Fibroblast of the aortic adventitia (primary cell): ENCODE data around the gene NFYC. TPM values are rescaled to one million over a fixed set of nuclear protein-coding genes. Genes with fewer than 3 reads are reported as not detected.
A peak's percentile ranks its signal among the peaks of the same experiment; 100 is the strongest.

Source experiments
- DNase-seq: peaks from one replicate; pipeline ENCODE4 v3.0.0-alpha.2; 2010; ENCODE audit warnings: low read depth
- H3K4me3 ChIP-seq: 2 replicates; pipeline ENCODE4 v1.5.1; 2011; ENCODE audit warnings: low read depth, mild to moderate bottlenecking, control low read depth, low read length, moderate library complexity
- CTCF ChIP-seq: IDR thresholded peaks from 2 replicates; pipeline ENCODE4 v1.5.1; 2011; ENCODE audit warnings: mild to moderate bottlenecking, low read length, control low read depth, inconsistent platforms; ENCODE audit not compliant: insufficient read depth
- total RNA-seq: library from RNA; depleted of rRNA; stranded (reverse); fragments of >200 nt; gene quantifications from 2 replicates; pipeline ENCODE4 v1.2.3, GENCODE V29; 2012; ENCODE audit warnings: low replicate concordance

NFYC gene
- total RNA-seq, 1 donor, result 23.1 TPM

GRCh38 chr1:40650075-40650474, 41.4 kb upstream of the NFYC start:
- DNase-seq, result no peak
- TF ChIP-seq CTCF, result peak; percentile 32
- H3K4me3 ChIP-seq, result no peak overlapping the region

GRCh38 chr1:40651138-40651857, 40.2 kb upstream of the NFYC start:
- no peak for TF ChIP-seq CTCF
- no peak for DNase-seq
- H3K4me3 ChIP-seq, result no peak overlapping the region

- no peak for DNase-seq
- TF ChIP-seq CTCF, result no peak
- no peak overlapping the region for H3K4me3 ChIP-seq
Measured at GRCh38 chr1:40652468-40652867, 39.0 kb upstream of the NFYC start.

DNA sequence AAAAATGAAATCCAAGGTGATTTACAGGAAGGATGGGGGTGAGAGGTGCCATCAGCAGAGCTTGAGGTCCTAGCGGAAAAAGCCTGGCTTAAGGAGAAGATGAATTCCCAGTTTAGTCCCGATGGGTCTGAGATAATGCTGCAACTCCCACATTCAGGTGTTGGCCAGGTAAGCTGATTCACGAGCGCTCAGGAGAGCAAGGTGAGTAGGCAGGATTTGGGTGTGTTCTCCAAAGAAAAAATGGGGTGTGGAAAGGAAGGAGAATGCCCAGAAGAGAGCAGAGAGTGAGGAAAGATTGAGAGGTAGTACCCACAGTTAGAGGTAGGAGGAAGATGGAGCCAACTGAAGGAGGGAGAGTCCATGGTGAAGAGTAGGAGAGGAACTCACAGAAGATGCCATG, 38.5 kb upstream of the NFYC start:
- no peak for DNase-seq
- H3K4me3 ChIP-seq, result no peak overlapping the region
- TF ChIP-seq CTCF, result no peak

DNA sequence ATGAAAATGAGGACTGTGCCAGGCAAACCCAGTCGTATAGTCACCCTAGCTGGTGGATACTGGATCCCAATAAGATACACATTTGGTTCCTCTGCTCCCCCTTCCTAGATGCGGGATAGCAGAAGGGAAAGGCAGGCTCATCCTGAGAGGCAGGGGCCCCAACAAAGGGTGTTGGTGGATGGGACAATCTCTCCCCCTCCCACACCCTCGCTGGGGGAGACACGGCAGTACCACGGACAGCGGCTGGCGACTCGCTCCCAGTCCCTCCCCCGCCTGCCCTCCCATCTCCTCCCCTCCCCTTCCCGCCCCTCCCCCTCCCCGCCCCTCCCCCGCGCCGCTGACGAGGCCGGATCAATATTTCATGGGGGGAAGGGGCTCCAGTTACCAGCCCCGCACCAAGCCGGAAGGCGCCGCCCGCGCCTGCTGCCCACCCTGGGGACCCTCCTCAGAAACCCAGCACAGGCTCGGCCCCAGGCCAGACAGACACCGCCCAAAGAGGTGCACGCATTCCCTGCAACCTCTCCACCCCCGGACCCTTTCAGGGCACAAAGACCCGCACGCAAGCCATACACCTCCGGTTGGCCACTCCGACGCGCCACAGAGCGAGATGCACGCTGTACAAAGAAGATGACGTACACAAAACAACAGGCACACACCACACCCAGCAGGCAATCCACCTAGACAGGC, 37.5 kb upstream of the NFYC start:
- TF ChIP-seq CTCF, result no peak
- H3K4me3 ChIP-seq, result no peak overlapping the region
- DNase-seq, result no peak

DNA sequence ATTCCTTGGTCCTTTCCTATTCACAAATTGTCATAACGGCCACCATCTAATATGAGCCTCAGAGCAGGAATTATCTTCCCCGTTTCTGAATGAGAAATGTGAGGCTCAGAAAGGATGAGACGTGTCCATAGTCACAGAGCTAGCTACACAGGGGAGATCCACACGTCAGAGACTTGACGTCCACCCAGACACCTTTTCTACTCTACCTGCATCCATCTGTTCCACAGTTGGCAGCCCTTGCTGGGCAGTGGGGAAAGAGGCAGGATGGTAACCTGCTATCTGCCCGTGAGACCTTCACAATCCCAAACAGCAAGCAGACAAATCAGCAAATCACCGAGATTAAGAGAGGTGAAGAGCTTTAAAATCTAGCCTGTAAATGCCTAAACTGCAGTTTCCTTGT, 34.5 kb upstream of the NFYC start:
- TF ChIP-seq CTCF, result no peak
- no peak for DNase-seq

More for the DNA sequence above, 34.5 kb upstream of the NFYC start:
- no peak overlapping the region for H3K4me3 ChIP-seq
